ENCODE data around the gene MAPRE2.

MAPRE2 gene

DNA sequence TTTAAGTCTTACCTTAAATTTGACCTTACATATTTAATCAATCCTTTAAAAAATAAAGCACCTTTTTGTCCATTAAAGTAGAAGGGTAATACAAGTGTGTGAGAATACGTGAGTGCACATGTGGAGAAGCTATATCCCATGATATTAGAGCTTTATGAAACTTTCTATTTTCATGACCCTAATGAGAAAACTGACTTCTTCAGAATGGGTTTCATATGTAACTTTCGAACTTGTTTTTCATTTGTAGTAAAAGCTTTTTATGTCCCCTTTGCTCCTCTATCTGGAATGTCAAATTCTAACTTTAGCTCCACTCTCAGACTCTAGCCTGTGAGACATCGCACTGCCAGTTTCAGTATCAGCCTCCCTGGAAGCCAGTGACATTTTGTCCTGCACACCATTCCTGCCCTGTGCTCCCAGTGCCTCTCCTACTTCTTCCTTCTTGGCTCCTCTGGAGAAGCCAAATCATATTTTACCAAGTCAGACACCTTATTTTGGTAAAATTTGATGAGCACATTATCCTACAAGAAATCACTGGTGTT is 42.0 kb downstream of the MAPRE2 start:
- H3K27ac Mint-ChIP-seq, result no peak overlapping the region
- TF ChIP-seq, protein P1, sequence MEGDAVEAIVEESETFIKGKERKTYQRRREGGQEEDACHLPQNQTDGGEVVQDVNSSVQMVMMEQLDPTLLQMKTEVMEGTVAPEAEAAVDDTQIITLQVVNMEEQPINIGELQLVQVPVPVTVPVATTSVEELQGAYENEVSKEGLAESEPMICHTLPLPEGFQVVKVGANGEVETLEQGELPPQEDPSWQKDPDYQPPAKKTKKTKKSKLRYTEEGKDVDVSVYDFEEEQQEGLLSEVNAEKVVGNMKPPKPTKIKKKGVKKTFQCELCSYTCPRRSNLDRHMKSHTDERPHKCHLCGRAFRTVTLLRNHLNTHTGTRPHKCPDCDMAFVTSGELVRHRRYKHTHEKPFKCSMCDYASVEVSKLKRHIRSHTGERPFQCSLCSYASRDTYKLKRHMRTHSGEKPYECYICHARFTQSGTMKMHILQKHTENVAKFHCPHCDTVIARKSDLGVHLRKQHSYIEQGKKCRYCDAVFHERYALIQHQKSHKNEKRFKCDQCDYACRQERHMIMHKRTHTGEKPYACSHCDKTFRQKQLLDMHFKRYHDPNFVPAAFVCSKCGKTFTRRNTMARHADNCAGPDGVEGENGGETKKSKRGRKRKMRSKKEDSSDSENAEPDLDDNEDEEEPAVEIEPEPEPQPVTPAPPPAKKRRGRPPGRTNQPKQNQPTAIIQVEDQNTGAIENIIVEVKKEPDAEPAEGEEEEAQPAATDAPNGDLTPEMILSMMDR (IDR thresholded peaks at IDR 0.05; ENCODE audit: unreplicated experiment in 3 of 3), result no peak
- H3K4me1 Mint-ChIP-seq, result no peaks in the 10 kb centered on the region
- no peaks in the 10 kb centered on the region for H3K27me3 Mint-ChIP-seq (ENCODE audit: low read depth)
- peaks cover 16% of the 10 kb centered on the region for H3K36me3 Mint-ChIP-seq (ENCODE audit: low read depth)
- H3K9me3 Mint-ChIP-seq, result no peaks in the 10 kb centered on the region
- H3K4me3 Mint-ChIP-seq, result no peak overlapping the region

DNA sequence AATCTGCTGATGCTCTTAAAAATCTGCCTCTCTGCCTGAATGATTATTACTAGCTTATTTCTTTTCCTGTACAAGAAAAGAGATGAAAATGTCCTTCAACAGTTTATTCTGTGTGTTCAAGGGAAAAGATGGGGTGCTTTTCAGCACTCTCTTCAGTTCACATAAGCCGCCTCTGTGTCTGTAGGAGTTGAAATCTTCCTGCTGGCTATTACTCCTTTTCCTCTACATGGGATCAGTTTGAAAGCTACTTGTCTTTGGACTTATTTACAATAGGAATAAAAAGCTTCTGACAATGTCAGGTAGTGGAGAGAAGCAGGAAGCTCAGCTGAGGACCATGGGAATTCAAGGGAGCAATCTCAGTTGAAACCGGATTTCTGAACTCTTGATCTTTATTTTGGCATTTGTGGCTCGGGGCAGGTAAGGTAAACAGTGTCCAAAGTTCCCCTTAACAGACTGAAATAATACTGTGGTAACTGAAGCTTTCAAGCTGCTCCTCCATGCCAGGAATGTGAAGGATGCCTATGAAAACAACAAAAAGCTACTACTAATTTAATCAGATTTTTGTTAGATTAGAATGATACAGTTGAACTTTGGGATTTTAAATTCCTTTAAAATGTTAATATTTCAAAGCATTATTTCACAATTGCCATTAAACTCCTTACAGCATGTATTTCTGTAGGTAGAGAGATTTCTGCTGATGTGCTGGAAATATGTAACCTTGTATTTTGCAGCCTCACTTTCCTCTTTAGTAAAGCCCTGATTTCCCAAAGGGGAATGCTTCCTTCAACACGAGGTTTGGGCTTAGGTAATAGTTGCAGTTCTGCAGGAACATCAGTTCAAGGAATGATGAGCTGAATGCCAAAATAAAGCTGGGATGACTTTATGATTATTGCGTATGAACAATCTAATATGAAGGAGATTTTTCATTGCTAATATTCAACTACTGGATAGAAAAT is 43.6 kb downstream of the MAPRE2 start:
- TF ChIP-seq, protein P1 (IDR thresholded peaks at IDR 0.05; ENCODE audit: unreplicated experiment in 3 of 3), result no peak
- peak overlapping the region in 1 of 3 experiments; percentile 58 for H3K27ac Mint-ChIP-seq
- H3K27me3 Mint-ChIP-seq (ENCODE audit: low read depth), result no peaks in the 10 kb centered on the region
- H3K9me3 Mint-ChIP-seq, result no peaks in the 10 kb centered on the region
- H3K4me3 Mint-ChIP-seq, result no peak overlapping the region
- peaks cover 9% of the 10 kb centered on the region for H3K36me3 Mint-ChIP-seq (ENCODE audit: low read depth)
- H3K4me1 Mint-ChIP-seq, result no peaks in the 10 kb centered on the region

DNA sequence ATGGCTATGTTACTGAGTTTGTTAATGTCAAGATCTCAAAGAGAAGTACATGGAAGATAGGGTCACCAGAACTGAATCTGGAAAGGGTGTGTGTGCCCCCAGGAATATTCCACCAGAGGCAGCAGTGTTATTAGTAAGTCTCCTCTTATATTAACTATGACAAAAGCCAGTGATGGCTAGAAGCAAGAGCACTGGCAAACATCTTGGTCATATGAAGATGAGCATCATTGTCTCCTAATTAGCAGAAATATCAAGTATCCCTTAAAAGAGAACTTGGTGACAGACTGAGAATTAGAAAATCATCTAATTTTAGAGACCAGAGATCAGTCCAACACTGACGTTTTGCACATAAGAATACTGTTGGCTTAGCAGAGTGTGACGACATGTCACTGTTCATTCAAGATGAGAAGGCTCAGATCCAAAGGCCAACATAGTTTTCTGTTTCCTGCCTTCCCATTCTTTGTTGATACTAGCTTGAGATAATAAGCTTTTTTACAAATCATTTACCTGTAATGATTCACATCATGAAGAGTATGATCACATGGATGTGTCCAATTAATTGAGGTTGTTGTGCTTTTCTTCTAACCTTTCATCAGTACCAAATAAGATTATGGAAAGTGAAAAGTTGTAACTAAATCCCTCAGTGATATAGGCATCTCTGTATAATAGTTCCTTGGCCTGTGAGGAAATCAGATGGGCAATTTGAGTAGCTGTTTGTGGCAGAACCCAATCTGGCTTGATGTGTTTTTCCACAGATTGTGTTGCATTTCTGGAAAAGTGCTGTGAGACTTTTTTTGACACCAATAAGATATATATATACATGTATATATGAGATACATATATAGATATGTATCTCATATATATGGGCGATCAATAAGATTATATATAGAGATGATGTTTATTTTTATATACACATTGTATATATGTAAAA is 44.5 kb downstream of the MAPRE2 start:
- Mint-ChIP-seq H3K9me3 (no peaks in the 10 kb centered on the region), H3K4me3 (no peak overlapping the region), H3K4me1 (no peaks in the 10 kb centered on the region), H3K27ac (no peak overlapping the region), H3K36me3 (ENCODE audit: low read depth) (peaks cover 13% of the 10 kb centered on the region), H3K27me3 (ENCODE audit: low read depth) (no peaks in the 10 kb centered on the region)
- TF ChIP-seq, protein P1 (IDR thresholded peaks at IDR 0.05; ENCODE audit: unreplicated experiment in 3 of 3), result no peak

DNA sequence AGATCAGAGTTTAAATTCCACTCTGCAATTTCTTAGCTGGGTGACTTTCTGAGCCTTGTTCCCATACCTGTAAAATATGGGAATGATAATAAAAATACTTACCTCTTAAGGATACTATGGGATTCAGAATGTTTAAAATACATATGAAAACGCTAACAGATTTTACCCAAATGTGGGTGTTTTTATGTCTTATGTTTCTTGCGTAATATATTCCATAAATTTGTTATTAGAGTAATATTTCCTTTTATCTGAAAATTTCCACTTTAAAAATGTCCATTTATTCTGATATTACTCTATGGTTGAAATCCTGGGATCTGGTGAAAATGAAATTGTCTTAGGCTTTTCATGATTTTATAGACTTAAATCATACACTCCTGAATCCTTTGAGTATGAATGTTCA is 45.5 kb downstream of the MAPRE2 start:
- H3K27ac Mint-ChIP-seq, result no peak overlapping the region
- H3K4me1 Mint-ChIP-seq, result no peaks in the 10 kb centered on the region

DNA sequence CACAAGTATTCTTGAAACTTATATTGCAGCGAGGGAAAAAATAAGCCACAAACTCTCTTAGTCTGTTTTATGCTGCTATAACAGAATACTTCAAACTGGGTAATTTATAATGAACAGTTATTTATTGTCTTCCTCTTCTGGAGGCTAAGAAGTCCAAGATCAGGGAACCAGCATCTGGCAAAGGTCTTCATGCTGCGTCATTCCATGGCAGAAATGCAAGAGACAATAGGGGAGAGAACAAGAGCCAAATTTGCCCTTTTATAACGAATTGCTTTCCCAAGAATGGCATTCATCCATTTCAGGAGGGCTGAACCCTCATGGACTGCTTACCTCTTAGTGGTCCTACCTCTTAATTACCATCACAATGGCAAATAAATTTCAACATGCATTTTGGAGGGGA is 46.5 kb downstream of the MAPRE2 start:
- TF ChIP-seq, protein P1 (IDR thresholded peaks at IDR 0.05; ENCODE audit: unreplicated experiment in 3 of 3), result no peak
- no peaks in the 10 kb centered on the region for H3K27me3 Mint-ChIP-seq (ENCODE audit: low read depth)
- H3K4me3 Mint-ChIP-seq, result no peak overlapping the region
- H3K9me3 Mint-ChIP-seq, result no peaks in the 10 kb centered on the region
- H3K4me1 Mint-ChIP-seq, result no peaks in the 10 kb centered on the region
- H3K27ac Mint-ChIP-seq, result no peak overlapping the region
- peaks cover 5% of the 10 kb centered on the region for H3K36me3 Mint-ChIP-seq (ENCODE audit: low read depth)

More for the DNA sequence above, 45.5 kb downstream of the MAPRE2 start:
- Mint-ChIP-seq H3K9me3 (no peaks in the 10 kb centered on the region), H3K36me3 (ENCODE audit: low read depth) (peaks cover 9% of the 10 kb centered on the region), H3K4me3 (no peak overlapping the region), H3K27me3 (ENCODE audit: low read depth) (no peaks in the 10 kb centered on the region)
- TF ChIP-seq, protein P1 (IDR thresholded peaks at IDR 0.05; ENCODE audit: unreplicated experiment in 3 of 3), result no peak
